SHP77 (cell line): Measurements from ENCODE around the gene NEDD4L.

ENCODE experiments used
- DNase-seq, 2 experiments: peaks; one replicate each; lab custom pipeline; 2025; lab: John Stamatoyannopoulos, UW

Gene NEDD4L

GRCh38 chr18:58118536-58118935 is 74.5 kb downstream of the NEDD4L start:
- DNase-seq: no peak

- no peak for DNase-seq
These were observed 75.8 kb downstream of the NEDD4L start for GRCh38 chr18:58119819-58120218.

- DNase-seq: no peak
These were observed 80.4 kb downstream of the NEDD4L start for GRCh38 chr18:58124475-58124874.

GRCh38 chr18:58125183-58125582 is 81.2 kb downstream of the NEDD4L start:
- no peak for DNase-seq

- DNase-seq: no peak
These were observed 81.7 kb downstream of the NEDD4L start for GRCh38 chr18:58125756-58126155.

- DNase-seq: no peak
These were observed 84.7 kb downstream of the NEDD4L start for GRCh38 chr18:58128381-58129374.

- no peak for DNase-seq
These were observed 88.7 kb downstream of the NEDD4L start for GRCh38 chr18:58132595-58133261.

- DNase-seq: no peak
These were observed 91.2 kb downstream of the NEDD4L start for GRCh38 chr18:58135183-58135641.

- DNase-seq: peak; percentile 22 to 51
These were observed 91.8 kb downstream of the NEDD4L start for GRCh38 chr18:58135701-58136331.

- DNase-seq: no peak
These were observed 92.9 kb downstream of the NEDD4L start for GRCh38 chr18:58136879-58137278.

- DNase-seq: no peak
These were observed 95.7 kb downstream of the NEDD4L start for GRCh38 chr18:58139459-58140386.

- peak in 1 of 2 experiments; percentile 4 for DNase-seq
These were observed 96.6 kb downstream of the NEDD4L start for GRCh38 chr18:58140387-58141325.

- no peak for DNase-seq
These were observed 99.4 kb downstream of the NEDD4L start for GRCh38 chr18:58143386-58143785.

GRCh38 chr18:58144106-58144505 is 100.1 kb downstream of the NEDD4L start:
- DNase-seq: no peak

GRCh38 chr18:58144671-58145285 is 100.8 kb downstream of the NEDD4L start:
- peak in 1 of 2 experiments; percentile 50 for DNase-seq

- DNase-seq: no peak
These were observed 102.1 kb downstream of the NEDD4L start for GRCh38 chr18:58146099-58146498.

GRCh38 chr18:58148954-58149471 is 105.0 kb downstream of the NEDD4L start:
- no peak for DNase-seq

GRCh38 chr18:58150772-58151171 is 106.7 kb downstream of the NEDD4L start:
- DNase-seq: no peak

- no peak for DNase-seq
These were observed 108.2 kb downstream of the NEDD4L start for GRCh38 chr18:58152216-58152615.
